ENCODE data around the gene IFT80. TPM values are rescaled to one million over a fixed set of nuclear protein-coding genes. Genes with fewer than 3 reads are reported as not detected.
A peak's percentile ranks its signal among the peaks of the same experiment; 100 is the strongest.

The IFT80 gene
- total and polyA plus RNA-seq, 2 donors (not counting 1 experiment from before 2014, with no cell fraction given): 38.4 to 75.0 TPM

DNA sequence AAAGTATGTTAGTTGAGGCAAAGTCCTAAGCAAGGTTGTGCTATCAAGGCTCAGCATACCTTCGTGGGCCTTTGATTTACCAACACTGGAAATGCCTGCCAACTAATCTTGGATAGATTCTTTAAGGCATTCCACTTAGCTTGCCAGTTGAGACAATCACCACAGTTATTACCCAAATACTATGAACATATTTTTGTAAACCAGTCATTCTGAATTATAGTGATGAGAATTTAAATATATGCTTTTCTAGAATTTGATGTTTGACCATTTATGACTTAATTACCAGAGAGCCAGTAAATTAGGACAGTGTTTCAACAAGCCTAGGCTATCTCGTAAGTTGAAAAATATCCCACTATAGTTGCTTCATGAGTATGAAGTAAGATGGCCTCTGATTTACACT lies 35.0 kb upstream of the IFT80 start:
- Histone ChIP-seq H2AFZ (ENCODE audit: low read length) (no peak overlapping the region), H3K27me3 (ENCODE audit: control insufficient read depth, insufficient read depth, low read length) (no peaks in the 10 kb centered on the region), H3K9me3 (ENCODE audit: control insufficient read depth, insufficient read depth, low read depth, low read length) (no peaks in the 10 kb centered on the region), H3K4me3 (replicated peaks in 1 of 4; ENCODE audit: control extremely low read depth in 1 of 4, insufficient read depth in 1 of 4, low read depth in 3 of 4, low read length in 4 of 4) (no peak overlapping the region), H3K27ac (ENCODE audit: insufficient read depth, low read length) (no peak overlapping the region), H4K20me1 (ENCODE audit: control insufficient read depth, extremely low read depth, insufficient read depth, low read length) (no peaks in the 10 kb centered on the region), H3K4me1 (ENCODE audit: control insufficient read depth, extremely low read depth, insufficient read depth, low read length) (peaks cover 2% of the 10 kb centered on the region), H3K79me2 (ENCODE audit: control insufficient read depth, insufficient read depth, low read length) (peaks cover 36% of the 10 kb centered on the region), H3K9ac (ENCODE audit: insufficient read depth, low read length) (no peak overlapping the region), H3K4me2 (ENCODE audit: extremely low read depth, insufficient read depth, low read length) (no peak overlapping the region), H3K36me3 (ENCODE audit: control insufficient read depth, insufficient read depth, low read length) (peaks cover 3% of the 10 kb centered on the region)
- TF ChIP-seq, protein P1, sequence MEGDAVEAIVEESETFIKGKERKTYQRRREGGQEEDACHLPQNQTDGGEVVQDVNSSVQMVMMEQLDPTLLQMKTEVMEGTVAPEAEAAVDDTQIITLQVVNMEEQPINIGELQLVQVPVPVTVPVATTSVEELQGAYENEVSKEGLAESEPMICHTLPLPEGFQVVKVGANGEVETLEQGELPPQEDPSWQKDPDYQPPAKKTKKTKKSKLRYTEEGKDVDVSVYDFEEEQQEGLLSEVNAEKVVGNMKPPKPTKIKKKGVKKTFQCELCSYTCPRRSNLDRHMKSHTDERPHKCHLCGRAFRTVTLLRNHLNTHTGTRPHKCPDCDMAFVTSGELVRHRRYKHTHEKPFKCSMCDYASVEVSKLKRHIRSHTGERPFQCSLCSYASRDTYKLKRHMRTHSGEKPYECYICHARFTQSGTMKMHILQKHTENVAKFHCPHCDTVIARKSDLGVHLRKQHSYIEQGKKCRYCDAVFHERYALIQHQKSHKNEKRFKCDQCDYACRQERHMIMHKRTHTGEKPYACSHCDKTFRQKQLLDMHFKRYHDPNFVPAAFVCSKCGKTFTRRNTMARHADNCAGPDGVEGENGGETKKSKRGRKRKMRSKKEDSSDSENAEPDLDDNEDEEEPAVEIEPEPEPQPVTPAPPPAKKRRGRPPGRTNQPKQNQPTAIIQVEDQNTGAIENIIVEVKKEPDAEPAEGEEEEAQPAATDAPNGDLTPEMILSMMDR (conservative IDR thresholded peaks at IDR 0.05 in 1 of 2, IDR thresholded peaks at IDR 0.05 in 1 of 2; ENCODE audit: low read depth in 1 of 2, low read length in 2 of 2): no peak
- no peak for TF ChIP-seq EZH2 (IDR thresholded peaks at IDR 0.05; ENCODE audit: low read length, missing control alignments)
- peak; percentile 40 to 76 for DNase-seq (ENCODE audit: low read depth in 2 of 2)

DNA sequence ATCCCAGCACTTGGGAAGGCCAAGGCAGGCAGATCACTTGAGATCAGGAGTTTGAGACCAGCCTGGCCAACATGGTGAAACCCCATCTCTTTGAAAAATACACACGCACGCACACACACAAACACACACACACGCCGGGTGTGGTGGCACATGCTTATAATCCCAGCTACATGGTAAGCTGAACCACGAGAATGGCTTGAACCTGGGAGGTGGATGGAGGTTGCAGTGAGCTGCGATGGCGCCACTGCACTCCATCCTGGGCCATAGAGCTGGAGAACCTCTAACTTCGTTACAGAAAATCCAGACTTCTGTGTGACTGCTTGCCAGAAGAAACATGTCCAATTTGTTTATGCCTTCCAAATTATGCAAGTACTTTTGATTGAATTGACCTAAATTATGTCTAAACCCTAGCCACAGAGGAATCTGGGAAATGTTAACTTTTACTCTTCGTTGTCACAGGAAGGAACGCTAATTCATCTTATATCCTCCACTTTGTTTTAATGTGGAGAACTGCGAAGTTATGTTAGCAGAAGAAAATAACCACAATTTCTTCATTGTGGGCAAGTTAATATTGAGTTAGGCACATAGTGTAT lies 28.9 kb upstream of the IFT80 start:
- H3K9me3 ChIP-seq (ENCODE audit: control insufficient read depth, insufficient read depth, low read depth, low read length): no peaks in the 10 kb centered on the region
- H3K79me2 ChIP-seq (ENCODE audit: control insufficient read depth, insufficient read depth, low read length): peaks cover 17% of the 10 kb centered on the region
- no peak for DNase-seq (ENCODE audit: low read depth in 2 of 2)

DNA sequence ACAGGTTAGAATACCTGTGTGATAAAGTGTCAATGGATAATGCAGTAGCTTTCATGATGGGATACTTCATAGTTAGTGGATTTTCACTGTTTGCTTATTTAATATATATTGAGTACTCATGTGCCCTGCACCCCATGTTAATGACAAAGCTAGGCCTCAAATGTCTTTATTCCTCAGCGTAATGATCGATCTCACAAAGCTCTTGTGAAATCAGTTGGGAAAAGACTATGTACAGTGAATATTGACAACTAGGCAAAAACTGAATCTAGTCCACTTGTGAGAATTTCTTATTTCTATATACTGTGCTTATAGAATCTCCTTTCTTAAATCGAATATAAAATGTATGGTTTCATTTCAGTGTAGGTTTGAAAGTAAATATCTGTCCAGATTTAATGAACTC lies 18.3 kb upstream of the IFT80 start:
- Histone ChIP-seq H3K79me2 (ENCODE audit: control insufficient read depth, insufficient read depth, low read length) (peaks cover 42% of the 10 kb centered on the region), H3K27ac (ENCODE audit: insufficient read depth, low read length) (no peak overlapping the region), H3K4me3 (replicated peaks in 1 of 4; ENCODE audit: control extremely low read depth in 1 of 4, insufficient read depth in 1 of 4, low read depth in 3 of 4, low read length in 4 of 4) (no peak overlapping the region), H3K27me3 (ENCODE audit: control insufficient read depth, insufficient read depth, low read length) (no peaks in the 10 kb centered on the region), H3K4me1 (ENCODE audit: control insufficient read depth, extremely low read depth, insufficient read depth, low read length) (no peaks in the 10 kb centered on the region), H3K9me3 (ENCODE audit: control insufficient read depth, insufficient read depth, low read depth, low read length) (no peaks in the 10 kb centered on the region), H3K4me2 (ENCODE audit: extremely low read depth, insufficient read depth, low read length) (no peak overlapping the region), H2AFZ (ENCODE audit: low read length) (no peak overlapping the region), H3K36me3 (ENCODE audit: control insufficient read depth, insufficient read depth, low read length) (no peaks in the 10 kb centered on the region), H4K20me1 (ENCODE audit: control insufficient read depth, extremely low read depth, insufficient read depth, low read length) (no peaks in the 10 kb centered on the region), H3K9ac (ENCODE audit: insufficient read depth, low read length) (no peak overlapping the region)
- TF ChIP-seq EZH2 (IDR thresholded peaks at IDR 0.05; ENCODE audit: low read length, missing control alignments): no peak
- TF ChIP-seq, protein P1 (conservative IDR thresholded peaks at IDR 0.05 in 1 of 2, IDR thresholded peaks at IDR 0.05 in 1 of 2; ENCODE audit: low read depth in 1 of 2, low read length in 2 of 2): no peak
- DNase-seq (ENCODE audit: low read depth in 2 of 2): no peak

More for the DNA sequence above, 28.9 kb upstream of the IFT80 start:
- H3K4me1 ChIP-seq (ENCODE audit: control insufficient read depth, extremely low read depth, insufficient read depth, low read length): no peaks in the 10 kb centered on the region
- H3K36me3 ChIP-seq (ENCODE audit: control insufficient read depth, insufficient read depth, low read length): peaks cover 9% of the 10 kb centered on the region
- H4K20me1 ChIP-seq (ENCODE audit: control insufficient read depth, extremely low read depth, insufficient read depth, low read length): no peaks in the 10 kb centered on the region
- no peak overlapping the region for H2AFZ ChIP-seq (ENCODE audit: low read length)
- no peak overlapping the region for H3K4me3 ChIP-seq (replicated peaks in 1 of 4; ENCODE audit: control extremely low read depth in 1 of 4, insufficient read depth in 1 of 4, low read depth in 3 of 4, low read length in 4 of 4)
- TF ChIP-seq EZH2 (IDR thresholded peaks at IDR 0.05; ENCODE audit: low read length, missing control alignments): no peak
- TF ChIP-seq, protein P1 (conservative IDR thresholded peaks at IDR 0.05 in 1 of 2, IDR thresholded peaks at IDR 0.05 in 1 of 2; ENCODE audit: low read depth in 1 of 2, low read length in 2 of 2): no peak
- H3K27me3 ChIP-seq (ENCODE audit: control insufficient read depth, insufficient read depth, low read length): no peaks in the 10 kb centered on the region
- no peak overlapping the region for H3K4me2 ChIP-seq (ENCODE audit: extremely low read depth, insufficient read depth, low read length)
- H3K27ac ChIP-seq (ENCODE audit: insufficient read depth, low read length): no peak overlapping the region
- H3K9ac ChIP-seq (ENCODE audit: insufficient read depth, low read length): no peak overlapping the region

Measured in fibroblast of lung (primary cell).